Glomerular endothelial cell (primary cell): ENCODE measurements around the gene ITPR2. TPM values are rescaled to one million over a fixed set of nuclear protein-coding genes. Genes with fewer than 3 reads are reported as not detected.

ENCODE experiments used
- DNase-seq: peaks from one replicate; pipeline ENCODE4 v3.0.0-alpha.2; 2011; ENCODE audit warnings: low read depth, low spot score; ENCODE audit errors: extremely low read depth
- total RNA-seq: library from RNA; depleted of rRNA; stranded (reverse); fragments of >200 nt; gene quantifications from 2 replicates; pipeline ENCODE4 v1.2.3, GENCODE V29; 2015

The ITPR2 gene
- total RNA-seq, 1 donor from 2014 or later: 39.7 TPM

DNA sequence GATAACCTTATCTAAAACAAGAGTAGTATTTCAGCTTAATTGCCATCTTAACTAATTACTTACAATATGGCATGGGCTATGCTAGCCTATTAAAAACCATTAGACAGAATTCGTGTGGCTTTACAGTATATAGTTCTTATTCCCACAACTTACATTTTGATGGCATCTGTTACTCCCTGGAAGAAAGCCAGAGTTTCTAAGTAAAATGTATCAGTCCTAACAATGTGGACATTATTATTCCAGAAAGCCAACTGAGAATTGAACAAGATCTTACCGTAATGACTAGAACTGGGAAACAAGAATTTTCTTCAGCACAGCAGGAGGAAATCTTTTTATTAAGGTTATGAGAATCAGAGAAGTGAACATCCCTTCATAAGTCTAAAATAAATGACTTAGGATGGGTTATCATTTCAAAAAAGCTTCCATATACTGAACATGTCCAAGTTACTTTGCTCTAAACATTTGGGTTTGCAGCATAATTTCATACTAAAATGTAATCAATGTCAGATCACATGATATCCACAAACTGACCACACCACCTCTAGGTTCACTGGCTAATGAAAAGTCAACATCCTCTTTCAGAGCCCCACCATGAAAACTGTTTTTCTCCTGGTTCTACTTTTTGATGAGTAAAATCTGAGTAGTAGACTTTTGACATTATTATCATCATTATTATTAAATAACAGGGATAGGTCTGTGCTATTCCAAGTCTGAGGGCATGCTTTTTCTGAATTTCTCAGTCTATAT is 457.9 kb downstream of the ITPR2 start:
- no peak for DNase-seq

DNA sequence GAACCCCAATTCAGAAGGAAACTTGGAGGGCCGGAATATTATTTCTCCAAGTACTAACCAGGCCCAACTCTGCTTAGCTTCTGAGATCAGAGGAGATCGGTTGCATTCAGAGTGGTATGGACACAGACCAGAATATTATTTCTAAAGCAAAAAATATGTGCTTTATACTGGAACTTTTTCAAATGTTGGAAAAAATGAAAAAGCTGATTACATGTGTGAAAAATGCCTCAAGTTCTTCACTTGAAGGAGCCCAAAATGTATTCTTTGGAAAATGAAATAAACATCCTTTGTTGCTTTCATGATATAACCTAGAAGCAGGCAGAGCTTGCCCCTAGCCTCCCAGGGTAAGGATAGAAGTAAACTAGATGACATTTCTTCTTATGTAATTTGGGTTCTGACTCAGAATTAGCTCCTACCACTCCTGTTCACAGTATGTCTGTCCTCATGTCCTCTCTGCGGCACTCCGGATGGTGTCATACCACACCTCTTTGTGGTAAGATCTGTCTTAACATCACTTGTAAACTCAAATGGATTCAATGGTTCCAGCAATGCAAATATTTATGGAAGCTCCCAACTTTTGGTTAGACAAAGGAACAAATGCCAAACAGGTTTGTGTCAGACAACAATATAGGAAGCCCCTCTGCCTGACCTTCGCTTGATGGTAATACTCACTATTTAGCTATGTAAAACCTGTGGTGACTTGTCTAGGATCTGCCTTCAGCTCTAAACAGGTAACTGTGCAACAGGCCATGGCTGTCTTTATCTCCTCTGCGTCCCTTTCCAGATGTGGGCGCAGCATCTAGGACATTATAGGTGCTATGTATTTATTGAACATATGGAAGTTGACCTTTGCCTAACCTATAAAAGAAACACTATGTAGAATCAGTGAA is 459.1 kb downstream of the ITPR2 start:
- no peak for DNase-seq

DNA sequence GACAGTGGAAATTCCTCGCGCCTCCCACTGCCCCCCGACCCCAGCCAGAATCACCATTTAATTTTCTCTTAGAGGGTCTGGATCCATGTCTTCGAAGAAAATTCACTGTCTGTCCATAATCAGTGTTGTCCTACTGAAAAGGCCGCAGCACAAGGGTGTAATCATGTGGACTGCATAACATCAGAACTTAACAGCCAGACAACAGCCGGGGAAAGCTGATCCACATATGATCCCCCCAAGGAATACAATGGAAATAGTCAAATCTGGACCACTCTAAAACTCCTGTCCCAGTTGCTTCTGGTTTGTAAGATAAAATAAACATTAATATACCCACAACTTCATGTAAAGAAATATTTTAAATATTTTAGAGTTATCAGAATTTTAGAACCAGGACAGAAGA is 460.1 kb downstream of the ITPR2 start:
- DNase-seq: no peak

DNA sequence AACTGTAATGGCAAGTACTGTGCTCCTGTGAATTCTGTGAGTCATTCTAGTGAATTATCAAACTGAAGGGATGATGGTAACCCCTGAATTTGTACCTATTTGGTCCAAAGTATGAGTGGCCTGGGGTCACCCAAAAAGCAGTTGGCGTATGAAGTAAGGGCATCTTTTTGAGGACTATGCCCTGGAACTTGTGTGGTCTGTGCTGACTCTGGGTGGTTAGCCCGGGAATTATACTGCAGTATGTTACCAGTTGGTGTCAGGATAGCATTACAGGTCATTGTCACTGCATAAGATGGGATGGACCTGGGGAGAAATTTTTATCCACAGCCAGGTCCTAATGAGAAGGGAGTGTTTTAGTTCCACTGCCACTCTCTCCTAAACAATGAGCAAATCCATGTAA is 462.9 kb downstream of the ITPR2 start:
- DNase-seq: no peak

DNA sequence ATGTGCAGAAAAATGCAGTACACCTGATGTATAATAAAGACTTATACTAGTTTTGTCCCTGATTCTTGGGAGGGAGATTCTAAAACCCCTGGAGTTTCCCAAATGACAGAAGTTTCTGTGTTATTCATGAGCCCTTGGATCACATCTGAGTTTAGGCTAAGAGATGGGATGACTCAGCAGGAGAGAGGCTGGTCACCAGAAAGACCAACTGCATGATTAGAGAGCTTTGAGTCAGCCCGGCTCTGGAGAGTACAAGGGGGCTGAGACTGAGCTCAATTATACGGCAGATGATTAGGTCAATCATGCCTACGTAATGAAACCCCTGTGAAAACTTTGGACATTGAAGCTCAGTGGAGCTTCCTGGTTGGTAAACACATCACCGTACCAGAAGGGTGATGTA is 463.4 kb downstream of the ITPR2 start:
- no peak for DNase-seq

DNA sequence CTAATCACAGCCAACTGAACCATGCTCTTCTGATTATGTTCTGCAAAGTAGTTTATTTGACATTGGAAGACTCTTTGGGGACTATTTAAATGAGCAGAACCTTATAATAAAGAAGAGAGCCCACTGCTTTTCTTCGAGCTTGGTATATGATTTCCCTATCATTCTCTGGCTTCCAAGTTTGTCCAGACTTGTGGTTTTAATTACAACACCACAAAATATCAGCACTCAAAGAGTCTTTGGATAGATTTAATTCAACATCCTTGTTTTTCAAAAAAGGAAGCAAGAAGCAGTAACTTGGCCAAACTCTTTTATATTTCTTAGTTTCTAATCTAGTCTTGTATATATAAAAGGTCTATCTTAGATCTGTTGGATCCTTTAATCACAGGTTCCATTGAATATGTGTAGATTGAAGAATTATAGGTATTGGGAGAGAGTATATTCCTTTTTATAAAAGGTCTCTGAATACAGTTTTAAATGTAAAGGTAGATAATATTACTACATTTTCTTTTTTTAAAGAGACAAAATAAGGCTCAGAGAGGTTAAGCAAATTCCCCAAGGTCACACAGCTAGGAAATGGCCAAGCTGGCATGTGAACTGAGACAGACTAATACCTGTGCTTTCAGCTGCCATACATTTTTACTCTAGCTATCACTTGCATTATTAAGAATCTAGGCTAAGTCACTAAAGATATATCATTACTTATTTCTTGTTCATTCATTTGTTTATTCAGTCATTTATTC is 464.8 kb downstream of the ITPR2 start:
- no peak for DNase-seq

DNA sequence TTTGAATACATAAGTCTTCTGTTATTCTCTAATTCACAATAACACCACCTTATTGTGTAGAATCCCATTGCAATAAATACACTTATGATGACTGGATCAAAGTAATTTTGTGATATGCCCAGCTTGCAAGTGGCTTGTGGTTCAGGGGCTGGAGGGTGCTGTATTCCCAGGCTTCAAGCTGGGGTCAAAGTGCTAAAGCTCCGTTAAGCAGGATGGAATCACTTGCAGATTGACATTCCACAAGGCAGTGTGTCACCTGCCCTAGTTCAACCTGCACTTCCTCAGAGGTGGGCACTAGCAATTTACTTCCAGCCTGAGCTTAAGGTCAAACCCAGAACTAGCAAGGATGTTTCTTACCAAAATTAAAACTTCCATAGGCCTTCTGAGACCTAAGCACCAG is 471.0 kb downstream of the ITPR2 start:
- DNase-seq: no peak

DNA sequence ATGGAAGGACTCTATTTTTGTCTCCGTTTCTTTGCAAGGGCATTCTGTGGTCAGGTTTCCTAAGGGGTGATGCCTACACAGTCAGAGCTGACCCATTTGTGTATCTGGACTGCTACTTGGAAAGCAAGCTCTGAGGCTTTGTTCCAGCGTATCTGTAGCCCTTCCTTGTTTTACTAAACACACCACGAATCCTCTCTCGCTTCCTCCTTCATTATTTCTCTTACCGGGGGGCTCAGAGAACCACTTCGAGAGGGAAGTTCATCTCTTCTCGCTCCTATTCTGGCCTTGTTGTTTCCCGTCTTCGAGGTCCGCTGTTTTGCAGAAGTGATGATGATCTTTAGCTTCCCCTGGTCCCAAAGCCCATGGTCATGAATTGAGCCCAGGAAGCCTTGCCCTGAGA is 472.9 kb downstream of the ITPR2 start:
- DNase-seq: no peak

DNA sequence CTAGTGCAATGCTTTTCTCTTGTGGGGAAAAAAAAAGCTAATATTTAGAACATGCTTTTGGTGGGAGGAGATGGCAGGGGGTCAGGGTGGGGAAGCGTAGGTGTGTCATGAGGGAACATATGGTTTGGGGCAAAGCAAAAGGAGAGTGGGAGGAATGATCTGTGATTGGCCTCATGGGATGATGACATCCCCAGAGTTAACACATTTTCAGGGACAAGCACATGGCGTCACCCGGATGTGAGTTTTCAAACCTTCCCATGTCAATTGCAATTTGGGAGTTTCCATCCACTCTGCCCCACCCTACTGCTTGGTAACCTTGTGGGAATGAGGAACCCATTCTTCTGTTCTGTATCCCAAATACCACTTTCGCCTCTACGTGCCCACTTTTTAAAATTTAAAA is 473.4 kb downstream of the ITPR2 start:
- no peak for DNase-seq

DNA sequence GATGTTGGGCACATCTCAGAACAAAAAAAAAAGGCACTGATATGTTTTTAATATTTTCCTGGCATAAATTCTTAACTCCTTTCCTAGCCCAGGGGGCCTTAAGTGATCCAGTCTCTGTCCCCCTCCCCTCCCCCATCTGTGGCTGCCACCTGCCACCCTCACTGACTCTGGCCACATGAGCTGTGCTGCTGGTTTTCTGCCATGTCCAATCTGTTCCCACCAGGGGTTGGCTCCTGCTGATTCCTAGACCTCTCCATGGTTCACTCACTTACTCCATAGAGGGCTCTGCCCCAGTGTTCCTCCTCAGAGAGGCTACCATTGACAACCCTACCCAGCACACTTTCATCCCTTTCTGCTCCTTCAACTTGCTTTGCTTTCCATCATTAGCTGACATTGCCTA is 474.3 kb downstream of the ITPR2 start:
- no peak for DNase-seq

DNA sequence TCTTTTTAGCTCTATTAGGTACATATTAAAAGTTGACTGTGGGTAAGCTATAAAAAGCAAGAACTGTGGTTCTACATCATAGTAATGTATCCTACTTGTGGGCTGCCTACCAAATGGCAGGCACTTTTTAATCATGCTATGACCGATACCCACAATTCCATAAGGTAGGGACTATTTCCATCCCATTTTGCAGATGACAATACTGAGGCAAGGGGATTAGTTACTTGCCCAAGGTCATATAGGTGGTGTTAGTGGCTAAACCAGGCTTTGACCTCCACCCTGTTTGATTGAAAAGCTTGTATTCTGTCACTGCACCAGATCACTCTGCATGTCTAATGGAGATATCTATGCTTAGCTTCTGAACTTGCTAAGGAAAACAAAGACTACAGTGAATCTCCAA is 485.7 kb downstream of the ITPR2 start:
- DNase-seq: no peak

DNA sequence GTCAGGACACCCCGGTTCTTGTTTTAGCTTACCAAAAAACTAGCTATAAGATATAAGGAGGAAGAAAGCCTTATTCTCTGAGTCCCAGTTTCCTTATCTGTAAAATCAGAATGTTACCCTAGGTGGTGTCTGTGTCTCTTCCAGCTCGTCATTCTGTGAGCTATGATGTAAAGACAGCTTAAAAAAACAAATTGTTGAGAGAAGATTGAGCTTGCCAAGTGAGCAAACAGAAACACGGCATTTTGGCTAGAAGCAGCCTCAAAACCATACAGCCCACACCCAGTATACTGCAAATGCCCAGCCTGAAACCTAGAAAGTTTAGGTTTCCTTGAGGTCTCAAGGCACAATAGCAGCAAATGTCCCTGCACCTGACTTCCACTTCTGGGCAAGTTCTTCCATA is 486.3 kb downstream of the ITPR2 start:
- DNase-seq: no peak

DNA sequence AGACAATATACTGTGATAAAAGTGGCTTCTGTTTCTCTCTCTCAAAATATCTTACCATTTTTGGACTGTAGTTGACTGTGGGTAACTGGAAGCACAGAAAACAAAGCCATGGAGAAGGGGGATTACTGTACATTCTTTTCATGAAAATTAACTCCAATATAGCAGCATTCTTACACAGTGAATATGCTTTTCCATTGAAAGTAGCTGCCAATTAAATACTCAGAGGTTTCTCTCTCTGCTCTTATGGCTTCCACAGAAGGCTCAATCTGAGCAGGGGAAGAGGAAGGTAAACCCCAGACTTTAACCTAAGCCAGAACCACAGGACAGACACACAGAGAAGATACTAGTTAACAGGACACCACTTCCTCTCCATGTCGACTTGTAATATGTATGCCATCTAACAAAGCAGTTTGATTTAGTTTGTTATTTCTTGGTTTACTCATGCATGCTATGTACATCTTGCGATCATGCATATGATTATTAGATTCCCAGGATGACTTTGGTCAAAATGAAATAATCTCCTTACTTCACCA is 487.5 kb downstream of the ITPR2 start:
- DNase-seq: no peak

DNA sequence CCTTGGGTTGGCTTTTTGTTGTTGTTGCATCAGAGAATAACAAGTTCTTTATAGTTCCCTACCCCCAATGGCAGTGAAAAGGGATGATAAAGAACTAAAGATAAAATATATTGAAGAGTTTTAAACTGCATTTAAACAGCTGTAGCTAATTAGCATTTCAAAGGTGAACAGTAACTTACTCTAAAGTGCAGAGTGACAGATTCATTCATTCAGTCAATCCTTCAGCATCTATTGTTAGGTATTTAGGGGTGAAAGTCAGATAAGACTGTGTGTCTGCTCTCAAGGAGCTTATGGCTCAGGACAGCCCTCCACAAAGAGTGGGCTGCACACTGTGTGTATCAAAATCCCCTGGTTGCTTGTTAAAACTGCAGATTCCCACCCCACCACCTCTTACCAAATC is 491.5 kb downstream of the ITPR2 start:
- DNase-seq: no peak

DNA sequence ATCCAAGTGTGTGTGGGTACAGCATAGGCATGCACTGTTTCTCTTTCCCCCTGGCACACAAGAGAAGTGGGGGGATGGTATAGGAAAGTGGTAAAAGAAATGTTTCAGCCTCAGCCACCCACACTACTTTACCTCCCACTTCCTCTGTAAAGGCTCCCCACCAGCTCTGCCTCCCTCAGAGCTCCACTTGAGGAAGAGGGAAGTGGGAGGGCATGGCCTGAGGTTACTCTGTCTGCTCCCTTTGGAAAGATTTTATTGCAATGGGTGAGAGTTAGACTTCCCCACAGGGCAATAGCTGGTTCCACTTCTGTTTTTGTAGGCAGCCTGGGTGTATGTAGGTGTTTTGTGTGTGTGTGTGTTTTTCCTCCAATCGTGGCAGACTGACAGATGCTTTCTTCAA is 492.3 kb downstream of the ITPR2 start:
- DNase-seq: no peak

DNA sequence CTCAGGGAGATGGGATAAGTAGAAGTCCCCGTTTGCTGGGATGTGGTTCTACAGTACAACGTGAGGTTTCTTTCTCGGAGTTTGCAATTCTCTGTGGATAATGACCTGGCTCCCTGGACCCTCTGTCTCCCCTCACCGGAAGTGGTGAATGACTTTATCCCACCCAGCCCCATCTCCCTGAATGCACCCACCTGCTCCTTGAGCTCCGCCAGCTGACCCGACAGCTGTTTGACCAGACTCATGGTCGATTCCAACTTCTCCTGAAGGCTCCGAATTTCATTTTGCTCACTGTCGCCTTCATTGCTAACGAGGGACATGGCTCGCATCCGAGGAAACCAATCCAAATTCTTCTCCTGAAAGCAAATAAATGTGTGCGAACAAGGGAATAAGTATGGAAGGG is 493.0 kb downstream of the ITPR2 start:
- DNase-seq: no peak

DNA sequence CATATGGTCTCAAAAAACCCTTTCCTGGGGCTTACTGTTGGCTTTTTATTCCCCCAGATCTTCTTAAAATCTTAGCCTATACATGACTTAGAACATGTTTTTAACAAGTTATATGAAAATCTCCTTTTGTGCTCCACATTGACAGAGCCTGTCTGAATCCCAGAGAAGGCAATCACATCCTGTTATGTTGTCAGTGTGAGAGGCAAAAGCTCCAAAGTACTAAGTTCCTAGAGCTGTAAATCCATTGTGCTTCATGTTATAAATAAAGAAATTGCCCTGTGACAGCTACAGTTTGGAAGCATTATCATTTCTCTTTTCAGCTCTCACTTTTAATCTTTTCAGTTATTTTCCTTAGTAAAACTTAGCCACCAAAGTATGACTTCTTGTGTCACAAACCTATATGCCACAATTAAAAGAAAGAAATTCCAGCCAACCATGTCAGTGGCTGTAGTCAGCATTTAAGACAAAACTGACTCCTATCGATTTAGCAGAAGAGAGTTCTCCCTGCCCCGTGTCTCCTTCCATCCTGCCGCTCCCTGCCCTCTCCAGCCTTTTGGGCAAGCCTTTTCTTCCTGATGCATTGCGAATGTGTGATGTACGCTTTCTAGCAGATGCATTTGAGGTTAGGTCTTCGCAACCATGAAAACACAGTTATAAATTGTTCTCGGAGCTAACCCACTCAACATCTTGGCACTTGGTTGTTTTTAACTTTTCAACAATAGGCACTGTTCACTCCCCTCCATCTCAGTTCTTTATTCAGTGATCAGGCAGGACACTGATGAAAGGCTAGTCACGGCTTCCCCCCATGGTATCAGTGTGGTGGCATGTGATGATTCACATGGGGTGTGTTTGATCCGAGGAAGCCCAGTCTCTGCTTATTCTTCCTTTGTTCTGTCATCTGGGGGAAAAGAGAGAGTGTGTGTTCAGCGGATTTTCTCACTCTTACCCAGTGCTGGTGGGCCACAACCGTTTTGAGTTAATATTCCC is 494.1 kb downstream of the ITPR2 start:
- no peak for DNase-seq

DNA sequence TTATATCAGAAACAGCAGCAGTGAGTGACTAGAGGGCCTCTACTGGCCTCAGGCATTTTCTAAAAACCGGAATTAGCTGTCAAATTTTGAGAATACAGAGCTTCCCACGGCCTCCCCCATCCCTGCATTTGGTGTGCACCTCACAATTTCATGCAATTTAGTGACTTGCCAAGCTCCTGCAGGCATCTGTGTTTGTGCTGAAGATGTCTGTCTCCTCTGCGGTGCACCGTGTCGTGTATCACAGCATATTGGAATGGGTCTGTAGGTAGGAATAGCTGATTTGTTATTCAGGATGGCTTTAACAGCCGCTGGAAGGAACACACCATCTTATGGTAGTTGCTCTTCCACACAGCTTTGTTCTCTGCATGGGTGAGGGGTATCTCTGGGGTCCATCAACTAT is 497.3 kb downstream of the ITPR2 start:
- DNase-seq: no peak

DNA sequence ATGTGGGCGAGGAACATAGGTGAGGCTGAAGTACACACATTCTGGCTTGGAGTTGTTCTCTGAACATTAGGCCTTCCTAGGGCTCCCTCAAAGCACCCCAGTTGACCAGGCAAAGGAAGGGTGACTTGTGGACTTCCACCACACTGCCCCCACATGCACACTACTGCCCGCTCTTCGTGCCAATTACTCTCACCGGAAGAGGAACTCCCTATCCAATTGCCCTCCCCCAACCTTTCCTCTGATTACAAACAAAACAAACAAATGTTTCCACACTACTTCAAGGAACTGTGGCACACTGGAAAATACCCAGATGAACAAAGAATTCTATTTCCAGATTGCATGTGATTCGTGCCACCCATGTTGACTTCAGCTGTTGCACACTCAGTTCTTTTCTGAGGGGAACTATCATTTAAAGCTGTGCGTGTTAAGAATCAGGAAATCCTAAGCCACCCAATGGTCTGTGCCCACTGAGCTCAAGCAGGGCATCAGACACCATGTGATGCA is 498.3 kb downstream of the ITPR2 start:
- no peak for DNase-seq

DNA sequence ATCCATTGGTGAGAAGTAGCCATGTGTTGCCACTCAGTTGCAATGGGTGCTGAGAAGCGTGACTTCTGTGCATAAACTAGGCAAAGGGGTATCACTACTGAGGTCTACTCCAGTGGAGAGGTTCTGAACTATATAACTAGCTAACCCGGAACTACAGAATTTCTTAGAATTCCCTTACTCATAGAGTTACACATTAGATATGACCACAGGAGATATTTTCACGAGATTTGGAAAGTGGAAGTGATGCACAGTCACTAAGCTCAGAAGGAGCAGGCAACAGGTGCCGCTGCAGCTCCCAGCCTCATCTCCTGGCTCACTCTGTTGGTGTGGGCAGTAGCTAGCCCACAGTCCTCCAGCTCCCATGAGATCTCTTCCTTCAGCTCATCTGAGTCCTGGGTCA is 501.0 kb downstream of the ITPR2 start:
- DNase-seq: no peak
